SKM-1 (cell line): ENCODE measurements around the gene DEFB121.
"Not testable (repeated sequence)": the region's sequence is repeated elsewhere in the genome, so short reads cannot be mapped to it uniquely, and the experiment has no call there.

ENCODE experiments used
- DNase-seq: peaks from one replicate; lab custom pipeline; 2025; ENCODE audit not compliant: unreplicated experiment; lab: John Stamatoyannopoulos, UW

The DEFB121 gene

GRCh38 chr20:31364272-31364671 lies 41.7 kb downstream of the DEFB121 start:
- DNase-seq: not testable (repeated sequence)

- DNase-seq: no peak
Measured at GRCh38 chr20:31363295-31363694, 42.7 kb downstream of the DEFB121 start.

DNA sequence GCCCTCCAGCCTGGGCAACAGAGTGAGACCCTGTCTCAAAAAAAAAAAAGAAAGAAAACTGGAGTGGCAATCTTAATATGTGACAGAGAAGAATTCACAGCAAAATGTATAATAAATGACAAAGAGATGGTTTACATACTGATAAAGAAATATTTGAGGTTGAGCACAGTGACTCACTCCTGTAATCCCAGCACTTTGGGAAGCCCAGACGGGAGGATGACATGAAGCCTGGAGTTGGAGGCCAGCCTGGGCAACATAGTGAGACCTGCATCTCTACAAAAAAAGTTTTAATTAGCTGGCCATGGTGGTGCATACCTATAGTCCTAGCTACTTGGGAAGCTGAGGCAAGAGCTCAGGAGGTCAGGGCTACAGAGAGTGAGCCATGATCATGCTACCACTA lies 50.0 kb downstream of the DEFB121 start:
- DNase-seq: no peak
